HPDE6-E6E7 (cell line): ENCODE data around the gene PLS1.

Source experiments
- DNase-seq: peaks from one replicate; pipeline ENCODE4 v3.0.0; 2011; ENCODE audit warnings: missing footprints; ENCODE audit errors: extremely low spot score

Gene PLS1

DNA sequence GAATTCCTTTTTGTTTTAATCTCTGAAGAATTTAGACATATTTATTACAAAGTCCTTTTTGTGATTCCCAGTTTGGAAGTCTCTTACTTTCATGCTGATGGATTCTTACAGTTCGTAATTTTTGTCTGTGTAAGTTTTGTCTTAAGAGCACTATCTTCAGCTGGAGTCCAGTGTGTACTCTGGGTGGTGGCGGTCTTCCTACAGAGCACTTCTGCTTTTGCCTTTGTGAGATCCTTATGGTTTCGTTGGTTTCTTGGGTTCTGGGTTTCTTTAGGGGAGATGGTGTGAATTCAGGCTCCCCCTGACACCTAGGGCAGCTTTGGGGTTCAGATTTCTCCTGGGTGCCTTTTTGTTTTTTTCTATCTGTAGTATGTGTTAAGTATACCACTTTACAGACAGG is 45.3 kb downstream of the PLS1 start:
- DNase-seq: no peak

DNA sequence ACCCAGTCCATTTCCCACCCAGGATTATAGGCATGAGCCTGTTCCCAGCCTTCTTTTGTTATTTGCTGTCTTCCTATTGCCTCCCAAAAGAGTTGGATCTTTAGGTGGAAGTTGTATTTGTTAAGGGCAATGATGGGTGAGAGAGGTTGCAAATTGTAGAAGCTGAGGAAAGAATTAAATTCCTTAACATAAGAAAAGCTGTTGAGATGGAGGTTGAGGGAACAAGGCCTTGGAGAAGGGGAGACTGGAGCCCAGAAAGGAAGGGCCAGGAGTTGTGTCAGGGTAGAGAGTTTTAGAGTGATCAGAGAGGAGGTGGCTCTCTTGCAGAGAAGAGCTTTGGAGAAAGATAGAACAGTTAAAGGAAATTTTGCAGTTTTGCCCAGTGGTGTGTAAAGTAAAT is 46.8 kb downstream of the PLS1 start:
- DNase-seq: no peak

DNA sequence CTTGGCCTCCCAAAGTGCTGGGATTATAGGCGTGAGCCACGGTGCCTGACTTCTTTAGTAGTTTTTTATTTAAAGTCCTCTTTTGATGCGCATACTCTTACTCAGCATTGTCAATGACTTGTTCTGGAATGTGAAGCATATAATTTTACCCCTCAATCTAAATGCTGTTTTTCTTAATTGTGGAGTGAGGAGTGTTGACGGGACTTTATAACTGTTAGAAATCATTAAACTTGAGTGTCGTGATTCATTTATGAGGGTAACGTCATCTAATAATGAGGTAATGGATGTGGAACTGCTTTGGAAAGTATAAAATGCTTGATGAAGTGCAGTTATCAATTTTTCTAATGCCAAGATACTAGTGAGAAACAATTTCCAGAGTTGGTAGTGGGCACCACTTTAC is 48.3 kb downstream of the PLS1 start:
- no peak for DNase-seq

DNA sequence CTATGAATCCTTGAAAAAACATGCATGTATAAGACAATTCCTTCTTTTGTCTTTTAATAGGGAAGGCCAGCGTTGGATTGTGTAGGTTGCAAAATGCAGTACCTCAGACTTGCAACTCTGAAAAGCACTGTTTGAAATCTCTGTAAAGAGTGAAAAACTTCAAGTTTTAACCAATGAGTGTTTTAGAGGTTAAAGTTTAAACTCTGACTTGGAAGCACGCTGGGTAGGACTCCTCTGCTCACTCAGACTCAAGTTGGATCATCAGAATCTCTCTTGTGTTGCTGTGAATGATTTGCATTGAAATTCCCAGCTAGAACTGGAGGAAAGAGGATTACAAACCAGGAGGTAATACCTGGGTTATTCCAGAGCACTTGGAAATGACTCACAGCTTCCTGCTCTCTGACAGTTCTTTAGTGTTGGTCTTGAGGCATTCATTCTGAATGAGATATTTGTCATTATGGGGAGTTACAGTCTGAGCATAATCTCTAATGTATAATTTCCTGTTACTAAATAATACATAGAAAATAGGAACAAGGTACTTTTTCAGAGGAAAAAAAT is 49.1 kb downstream of the PLS1 start:
- DNase-seq: peak; percentile 86

DNA sequence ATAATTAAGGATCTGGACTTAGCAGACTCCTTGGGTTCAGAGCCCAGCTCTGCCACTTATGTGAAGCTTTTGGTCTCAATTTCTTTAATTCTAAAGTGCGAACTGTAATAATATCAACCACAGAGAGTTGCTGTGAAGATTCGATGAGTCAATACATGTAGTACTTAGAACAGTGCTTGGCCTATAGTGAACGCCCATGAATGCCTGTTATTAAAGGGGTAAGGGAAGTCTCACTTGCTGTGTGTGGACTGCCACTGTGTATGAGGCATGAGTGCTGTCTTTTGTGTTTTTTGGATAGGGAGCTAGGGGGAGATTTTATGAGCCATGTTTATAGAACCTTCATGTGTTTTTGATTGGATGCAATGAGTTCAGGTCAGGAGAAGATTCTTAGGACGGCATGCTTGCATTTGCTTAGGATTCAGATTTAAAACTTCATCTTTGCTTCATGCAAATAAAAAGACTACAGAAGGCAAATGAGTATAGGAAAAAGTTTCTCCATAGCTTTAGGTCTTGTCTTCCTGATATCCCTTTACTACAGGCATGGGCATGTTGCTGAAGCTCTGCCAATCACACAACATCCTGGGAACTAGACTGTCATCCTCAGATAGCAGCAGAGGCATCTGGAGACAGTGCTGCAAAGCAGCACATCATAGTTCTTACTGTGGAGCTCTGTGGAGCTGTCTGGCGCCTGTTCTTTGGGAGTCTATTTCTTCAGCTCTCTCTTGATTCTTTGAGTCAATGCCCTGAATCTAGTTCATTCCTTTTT is 50.0 kb downstream of the PLS1 start:
- DNase-seq: peak; percentile 47

- DNase-seq: peak; percentile 38
Measured at GRCh38 chr3:142647856-142648255, 51.7 kb downstream of the PLS1 start.

DNA sequence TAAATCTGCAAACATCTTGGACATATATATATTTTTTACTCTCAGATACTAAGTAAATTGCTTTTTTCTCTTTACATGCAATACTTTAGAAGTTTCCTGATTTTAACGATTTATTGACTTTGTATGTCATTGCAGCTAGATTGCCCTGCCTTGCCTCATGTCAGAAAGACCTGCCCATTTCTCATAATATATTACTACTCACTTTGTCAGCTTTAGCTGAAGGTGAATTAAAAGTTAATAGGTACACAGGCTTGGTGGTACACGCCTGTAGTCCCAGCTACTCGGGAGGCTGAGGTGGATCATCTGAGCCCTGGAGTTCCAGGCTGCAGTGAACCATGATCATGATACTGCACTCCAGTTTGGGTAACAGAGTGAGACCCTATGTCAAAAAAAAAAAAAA is 52.8 kb downstream of the PLS1 start:
- DNase-seq: no peak

DNA sequence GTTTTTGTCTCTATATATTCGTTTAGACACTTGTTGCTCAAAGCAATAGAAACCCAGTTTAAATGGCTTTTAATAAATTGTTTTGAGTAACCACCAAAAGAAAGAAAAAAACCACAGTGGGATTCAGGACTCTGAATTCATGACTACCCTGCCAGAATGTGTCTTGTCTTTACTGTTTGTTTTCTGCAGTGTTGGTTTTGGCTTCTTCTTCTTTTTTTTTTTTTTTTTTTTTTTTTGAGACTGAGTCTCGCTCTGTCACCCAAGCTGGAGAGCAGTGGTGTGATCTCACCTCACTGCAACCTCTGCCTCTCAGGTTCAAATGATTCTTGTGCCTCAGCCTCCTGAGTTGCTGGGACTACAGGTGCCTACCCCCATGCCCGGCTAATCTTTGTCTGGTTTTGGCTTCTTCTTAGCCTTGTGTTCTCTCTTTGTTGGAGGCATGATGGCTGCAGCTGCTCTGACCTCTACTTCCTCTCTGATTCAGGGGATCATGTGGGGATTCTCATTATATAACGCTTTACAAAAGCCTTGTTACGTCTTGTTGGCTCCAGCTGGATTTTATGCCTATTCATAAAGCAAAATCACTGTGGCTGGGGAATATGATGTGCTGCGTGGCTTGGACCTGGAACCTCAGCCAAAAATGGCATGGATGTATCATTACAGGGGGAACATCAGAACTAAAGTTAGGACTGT is 54.0 kb downstream of the PLS1 start:
- no peak for DNase-seq

- DNase-seq: no peak
Measured at GRCh38 chr3:142651711-142652110, 55.5 kb downstream of the PLS1 start.

GRCh38 chr3:142652826-142653292 is 56.7 kb downstream of the PLS1 start:
- no peak for DNase-seq

GRCh38 chr3:142656575-142656974 is 60.4 kb downstream of the PLS1 start:
- DNase-seq: no peak

- DNase-seq: no peak
Measured at GRCh38 chr3:142657033-142657432, 60.8 kb downstream of the PLS1 start.

- DNase-seq: no peak
Measured at GRCh38 chr3:142660383-142660782, 64.2 kb downstream of the PLS1 start.

DNA sequence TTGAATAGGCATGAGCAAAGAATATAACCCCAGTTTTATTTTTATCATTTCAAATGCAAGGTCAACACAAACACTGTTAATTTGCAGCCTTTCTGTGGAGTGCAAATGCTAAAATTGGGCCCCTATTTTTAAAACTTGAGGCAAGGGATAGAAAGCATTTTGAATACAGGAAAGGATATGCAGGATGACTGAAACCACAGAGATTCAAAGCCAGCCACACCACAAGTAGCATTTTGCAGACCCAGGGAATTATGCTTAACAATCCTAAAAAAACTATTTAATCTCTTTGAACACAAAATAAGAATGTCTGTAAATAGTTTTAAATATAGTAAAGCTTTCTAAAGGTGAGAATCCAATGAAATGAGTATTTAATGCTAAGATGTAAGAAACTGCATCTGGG is 64.7 kb downstream of the PLS1 start:
- no peak for DNase-seq

GRCh38 chr3:142663865-142664264 is 67.7 kb downstream of the PLS1 start:
- no peak for DNase-seq

DNA sequence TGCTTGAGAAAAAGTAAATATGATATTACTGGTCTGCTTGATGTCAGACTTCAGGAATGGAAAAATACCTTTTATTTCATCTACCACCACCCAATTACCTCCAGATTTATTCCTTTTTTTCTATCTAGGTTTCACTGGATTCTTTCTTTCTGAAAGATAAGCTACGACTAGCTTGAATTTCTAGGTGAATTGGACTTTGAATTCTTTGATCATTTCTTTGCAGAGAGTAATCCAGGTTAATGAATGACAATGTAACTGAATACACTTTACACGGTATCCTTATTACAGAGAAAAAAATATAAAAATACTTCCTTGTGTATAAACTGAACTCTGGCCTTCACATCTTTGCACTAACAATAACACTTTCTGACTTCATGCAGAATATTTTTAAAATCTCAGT is 68.1 kb downstream of the PLS1 start:
- DNase-seq: no peak

- DNase-seq: no peak
Measured at GRCh38 chr3:142664819-142665218, 68.6 kb downstream of the PLS1 start.

DNA sequence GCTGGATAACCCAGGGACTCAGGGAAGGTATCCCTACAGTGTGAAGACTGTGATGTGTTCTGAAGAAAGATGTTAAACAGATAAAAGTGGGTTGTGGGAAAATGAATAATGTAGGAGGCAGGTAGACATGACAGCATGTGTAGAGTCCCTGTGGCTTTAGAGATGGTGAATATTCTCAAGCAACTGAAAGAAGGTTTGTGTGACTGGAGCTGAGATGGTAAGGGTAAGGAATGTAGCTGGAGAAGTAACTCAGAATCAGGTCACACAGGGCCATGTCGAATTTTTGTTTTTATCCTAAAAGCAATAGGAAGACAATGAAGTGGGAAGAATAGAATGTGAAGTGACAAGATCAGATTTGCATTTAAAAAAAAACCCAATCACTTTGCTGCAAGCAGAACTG is 73.9 kb downstream of the PLS1 start:
- DNase-seq: no peak

DNA sequence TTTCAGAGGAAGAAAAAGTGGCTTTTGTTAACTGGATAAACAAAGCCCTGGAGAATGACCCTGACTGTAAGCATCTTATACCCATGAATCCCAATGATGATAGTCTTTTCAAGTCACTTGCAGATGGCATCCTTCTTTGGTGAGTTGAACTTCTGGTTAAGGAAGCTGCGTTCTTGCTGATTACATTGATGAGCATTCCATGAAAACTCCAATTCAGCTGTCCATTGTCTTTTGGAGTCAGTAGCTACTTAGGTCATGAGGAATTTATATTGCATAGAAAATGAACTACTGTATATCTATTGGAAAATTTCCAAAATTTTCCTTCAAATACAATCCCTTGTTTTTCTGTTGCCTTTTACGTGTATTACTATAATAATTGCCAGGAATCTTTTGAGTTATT is 80.0 kb downstream of the PLS1 start:
- DNase-seq: no peak

- peak; percentile 15 for DNase-seq
Measured at GRCh38 chr3:142680710-142681109, 84.5 kb downstream of the PLS1 start.

DNA sequence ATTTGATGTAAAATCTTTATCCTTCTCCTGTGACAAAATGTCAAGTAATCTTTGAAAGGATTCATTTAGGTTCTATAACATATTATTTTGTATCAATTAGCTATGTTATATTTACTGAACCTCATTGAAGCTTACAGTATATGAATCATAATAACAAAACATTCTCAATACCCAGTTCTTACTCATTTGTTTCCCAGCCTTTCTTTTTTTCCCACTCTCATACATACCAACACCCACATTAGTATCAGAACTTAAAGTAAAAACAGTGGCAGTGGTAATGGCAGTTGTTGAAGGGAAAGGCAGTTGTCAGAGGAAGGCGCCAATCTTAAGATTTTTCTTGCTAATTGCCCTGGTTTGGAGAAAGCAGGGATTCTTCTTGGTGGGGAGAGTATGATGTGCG is 94.4 kb downstream of the PLS1 start:
- no peak for DNase-seq

GRCh38 chr3:142691527-142691926 is 95.3 kb downstream of the PLS1 start:
- DNase-seq: no peak
